Astrocyte (in vitro differentiated cells and primary cell): ENCODE data around the gene SERPINE1.

Source experiments
- CTCF ChIP-seq: IDR thresholded peaks from 2 replicates; pipeline ENCODE4 v1.5.1; 2011; ENCODE audit warnings: low read depth, mild to moderate bottlenecking, inconsistent platforms, low read length, moderate library complexity; ENCODE audit not compliant: insufficient read depth
- EZH2 ChIP-seq: IDR thresholded peaks from 2 replicates; pipeline ENCODE4 v1.6.1; 2012; ENCODE audit warnings: mild to moderate bottlenecking, low read length, inconsistent platforms; ENCODE audit not compliant: insufficient read depth

- no peak for TF ChIP-seq CTCF
- TF ChIP-seq EZH2, result no peak
Measured at GRCh38 chr7:101088069-101088425, 38.9 kb upstream of the SERPINE1 start.
